Measurements from ENCODE around the gene DAZAP1.

The DAZAP1 gene

GRCh38 chr19:1399745-1400144 lies 7.6 kb upstream of the DAZAP1 start:
- H3K27me3 ChIP-seq (ENCODE audit: low read length), result no peaks in the 10 kb centered on the region
- H3K4me2 ChIP-seq (ENCODE audit: low read depth, low read length, poor library complexity, severe bottlenecking), result peak overlapping the region; percentile 77
- no peak overlapping the region for H2AFZ ChIP-seq (ENCODE audit: low read depth, low read length, severe bottlenecking)
- peaks cover 15% of the 10 kb centered on the region for H3K79me2 ChIP-seq (ENCODE audit: insufficient read depth, low read length)
- no peaks in the 10 kb centered on the region for H3K9me2 ChIP-seq (replicated peaks; ENCODE audit: insufficient read depth, low read length)
- no peak overlapping the region for H3K4me3 ChIP-seq (ENCODE audit: insufficient read depth, low read length, poor library complexity, severe bottlenecking)
- no peaks in the 10 kb centered on the region for H3K9me3 ChIP-seq (ENCODE audit: insufficient read depth, low read length)
- no peaks in the 10 kb centered on the region for H4K20me1 ChIP-seq (ENCODE audit: low read depth, low read length)
- H3K27ac ChIP-seq (ENCODE audit: low read depth, low read length), result no peak overlapping the region
- H3K9ac ChIP-seq (ENCODE audit: low read length), result peak overlapping the region; percentile 92; the same call in 1 of the 2 replicates
- no peak for TF ChIP-seq CTCF (IDR thresholded peaks at IDR 0.05; ENCODE audit: insufficient read depth, low read length, poor library complexity, severe bottlenecking)
- no peak for TF ChIP-seq EZH2phosphoT487 (conservative IDR thresholded peaks at IDR 0.05; ENCODE audit: low read length)
- H3F3A ChIP-seq (ENCODE audit: insufficient read depth), result 0 out of 2 replicates have a peak, but pooled peaks cover 4% of the 10 kb centered on the region
- H3K36me3 ChIP-seq (ENCODE audit: low read length), result no peaks in the 10 kb centered on the region

- Histone ChIP-seq H3K9ac (ENCODE audit: low read length) (peak overlapping the region; percentile 92), H3K9me2 (replicated peaks; ENCODE audit: insufficient read depth, low read length) (no peaks in the 10 kb centered on the region), H3K79me2 (ENCODE audit: insufficient read depth, low read length) (peaks cover 15% of the 10 kb centered on the region), H3K27me3 (ENCODE audit: low read length) (no peaks in the 10 kb centered on the region), H3K9me3 (ENCODE audit: insufficient read depth, low read length) (no peaks in the 10 kb centered on the region), H3K36me3 (ENCODE audit: low read length) (no peaks in the 10 kb centered on the region), H3F3A (ENCODE audit: insufficient read depth) (0 out of 2 replicates have a peak, but pooled peaks cover 4% of the 10 kb centered on the region), H3K27ac (ENCODE audit: low read depth, low read length) (peak overlapping the region; percentile 21), H3K4me2 (ENCODE audit: low read depth, low read length, poor library complexity, severe bottlenecking) (peak overlapping the region; percentile 77), H4K20me1 (ENCODE audit: low read depth, low read length) (no peaks in the 10 kb centered on the region), H2AFZ (ENCODE audit: low read depth, low read length, severe bottlenecking) (peak overlapping the region; percentile 94), H3K4me3 (ENCODE audit: insufficient read depth, low read length, poor library complexity, severe bottlenecking) (peak overlapping the region; percentile 71)
- TF ChIP-seq CTCF (IDR thresholded peaks at IDR 0.05; ENCODE audit: insufficient read depth, low read length, poor library complexity, severe bottlenecking) (no peak), EZH2phosphoT487 (conservative IDR thresholded peaks at IDR 0.05; ENCODE audit: low read length) (no peak)
Measured at GRCh38 chr19:1400281-1401137, 6.9 kb upstream of the DAZAP1 start.

GRCh38 chr19:1401138-1401888 lies 6.1 kb upstream of the DAZAP1 start, which contains the start of gene GAMT:
GAMT (minus strand) TSS chr19:1401542; CDS start chr19:1401476, 66 bp downstream.
- Histone ChIP-seq H3K9me3 (ENCODE audit: insufficient read depth, low read length) (no peaks in the 10 kb centered on the region), H3K36me3 (ENCODE audit: low read length) (no peaks in the 10 kb centered on the region), H3K79me2 (ENCODE audit: insufficient read depth, low read length) (peaks cover 15% of the 10 kb centered on the region), H3K9me2 (replicated peaks; ENCODE audit: insufficient read depth, low read length) (no peaks in the 10 kb centered on the region), H3F3A (ENCODE audit: insufficient read depth) (0 out of 2 replicates have a peak, but pooled peaks cover 4% of the 10 kb centered on the region), H2AFZ (ENCODE audit: low read depth, low read length, severe bottlenecking) (peak within 1 kb of the TSS; percentile 94), H3K27ac (ENCODE audit: low read depth, low read length) (peak within 1 kb of the TSS; percentile 21), H3K4me2 (ENCODE audit: low read depth, low read length, poor library complexity, severe bottlenecking) (peak within 1 kb of the TSS; percentile 77), H3K9ac (ENCODE audit: low read length) (peak within 1 kb of the TSS; percentile 92), H4K20me1 (ENCODE audit: low read depth, low read length) (no peaks in the 10 kb centered on the region), H3K4me3 (ENCODE audit: insufficient read depth, low read length, poor library complexity, severe bottlenecking) (peak within 1 kb of the TSS; percentile 71), H3K27me3 (ENCODE audit: low read length) (no peaks in the 10 kb centered on the region)
- TF ChIP-seq CTCF (IDR thresholded peaks at IDR 0.05; ENCODE audit: insufficient read depth, low read length, poor library complexity, severe bottlenecking) (peak; percentile 70), EZH2phosphoT487 (conservative IDR thresholded peaks at IDR 0.05; ENCODE audit: low read length) (no peak)
